ENCODE measurements around the gene ARVCF.

Gene ARVCF

DNA sequence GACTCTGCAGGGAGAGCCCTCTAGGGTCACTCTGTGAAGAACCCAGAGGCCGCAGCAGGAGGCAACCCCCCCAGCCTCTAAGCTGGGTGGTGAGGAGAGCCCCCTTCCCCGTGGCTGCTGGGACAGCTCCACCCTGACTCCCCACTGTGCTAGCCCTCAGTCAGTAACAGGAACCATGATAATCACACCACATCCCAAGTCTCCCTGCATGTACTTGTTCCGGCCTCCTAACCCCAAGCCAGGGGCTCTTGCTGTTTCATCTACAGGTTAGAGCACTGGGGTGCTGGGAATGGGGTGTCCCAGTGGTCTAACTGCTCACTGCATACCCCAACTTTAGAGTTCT is 26.9 kb downstream of the ARVCF start:
- no peaks in the 10 kb centered on the region for H3K36me3 Mint-ChIP-seq (ENCODE audit: low read depth)
- H3K27me3 Mint-ChIP-seq (ENCODE audit: low read depth): peaks cover 3% of the 10 kb centered on the region
- peak overlapping the region; percentile 35 to 60 (median 51) for H3K4me3 Mint-ChIP-seq
- TF ChIP-seq CTCF (IDR thresholded peaks at IDR 0.05; ENCODE audit: unreplicated experiment in 3 of 3): no peak
- peaks cover 14% of the 10 kb centered on the region for H3K4me1 Mint-ChIP-seq
- no peaks in the 10 kb centered on the region for H3K9me3 Mint-ChIP-seq
- H3K27ac Mint-ChIP-seq: no peak overlapping the region

GRCh38 chr22:19988965-19989724 is 27.5 kb downstream of the ARVCF start:
- TF ChIP-seq CTCF (IDR thresholded peaks at IDR 0.05; ENCODE audit: unreplicated experiment in 3 of 3): no peak
- Mint-ChIP-seq H3K27me3 (ENCODE audit: low read depth) (peaks cover 3% of the 10 kb centered on the region), H3K27ac (no peak overlapping the region), H3K4me1 (peaks cover 13% of the 10 kb centered on the region), H3K36me3 (ENCODE audit: low read depth) (no peaks in the 10 kb centered on the region), H3K9me3 (no peaks in the 10 kb centered on the region), H3K4me3 (peak overlapping the region in 1 of 3 experiments; percentile 25)

- peaks cover 18% of the 10 kb centered on the region for H3K4me1 Mint-ChIP-seq
- no peaks in the 10 kb centered on the region for H3K36me3 Mint-ChIP-seq (ENCODE audit: low read depth)
- no peaks in the 10 kb centered on the region for H3K9me3 Mint-ChIP-seq
- H3K27me3 Mint-ChIP-seq (ENCODE audit: low read depth): no peaks in the 10 kb centered on the region
- H3K27ac Mint-ChIP-seq: no peak overlapping the region
- TF ChIP-seq CTCF (IDR thresholded peaks at IDR 0.05; ENCODE audit: unreplicated experiment in 3 of 3): no peak
- H3K4me3 Mint-ChIP-seq: peak overlapping the region; percentile 65 to 72 (median 72)
Measured at GRCh38 chr22:19988331-19988808, 28.3 kb downstream of the ARVCF start.

- Mint-ChIP-seq H3K4me3 (peak overlapping the region; percentile 65 to 72 (median 72)), H3K4me1 (peaks cover 18% of the 10 kb centered on the region), H3K9me3 (no peaks in the 10 kb centered on the region), H3K36me3 (ENCODE audit: low read depth) (no peaks in the 10 kb centered on the region), H3K27me3 (ENCODE audit: low read depth) (no peaks in the 10 kb centered on the region), H3K27ac (no peak overlapping the region)
- no peak for TF ChIP-seq CTCF (IDR thresholded peaks at IDR 0.05; ENCODE audit: unreplicated experiment in 3 of 3)
Measured at GRCh38 chr22:19987394-19988306, 29.0 kb downstream of the ARVCF start.

GRCh38 chr22:19986410-19987341 is 29.9 kb downstream of the ARVCF start:
- peaks cover 9% of the 10 kb centered on the region for H3K4me1 Mint-ChIP-seq
- no peaks in the 10 kb centered on the region for H3K27me3 Mint-ChIP-seq (ENCODE audit: low read depth)
- H3K9me3 Mint-ChIP-seq: no peaks in the 10 kb centered on the region
- H3K4me3 Mint-ChIP-seq: peak overlapping the region; percentile 85 to 91 (median 89)
- no peaks in the 10 kb centered on the region for H3K36me3 Mint-ChIP-seq (ENCODE audit: low read depth)
- TF ChIP-seq CTCF (IDR thresholded peaks at IDR 0.05; ENCODE audit: unreplicated experiment in 3 of 3): no peak
- peak overlapping the region in 2 of 3 experiments; percentile 55 to 72 for H3K27ac Mint-ChIP-seq

Measured in nephron (organoid).